Keratinocyte (primary cell): ENCODE data around the gene C7. TPM values are rescaled to one million over a fixed set of nuclear protein-coding genes. Genes with fewer than 3 reads are reported as not detected.

ENCODE experiments used
- DNase-seq: peaks from one replicate; pipeline ENCODE4 v3.0.0-alpha.2; 2011; ENCODE audit warnings: low read depth, missing footprints, low spot score
- FAIRE-seq: peaks from 2 replicates; lab custom pipeline; 2011; peaks lifted over from hg19 to GRCh38; lab: Jason Lieb, UNC
- H2AFZ ChIP-seq: 2 replicates; pipeline ENCODE4 v1.6.0; 2012; ENCODE audit warnings: low read length, control low read depth, inconsistent platforms; ENCODE audit not compliant: control insufficient read depth
- H3K27ac ChIP-seq: 2 replicates; pipeline ENCODE4 v1.5.1; 2011; ENCODE audit warnings: low read length; ENCODE audit not compliant: control insufficient read depth, insufficient read depth
- H3K27me3 ChIP-seq: 3 replicates; pipeline ENCODE4 v1.6.0; 2011; ENCODE audit warnings: low read length; ENCODE audit not compliant: control insufficient read depth, insufficient read depth; ENCODE audit errors: extremely low read depth
- H3K36me3 ChIP-seq, 2 experiments: 2 replicates in 1 of 2; 3 replicates in 1 of 2; pipeline ENCODE4 v1.5.1; 2011; ENCODE audit warnings: low read length in 2 of 2, mild to moderate bottlenecking in 1 of 2; ENCODE audit not compliant: control insufficient read depth in 2 of 2, insufficient read depth in 2 of 2; ENCODE audit errors: extremely low read depth in 1 of 2
- H3K4me1 ChIP-seq: 3 replicates; pipeline ENCODE4 v1.5.1; 2011; ENCODE audit warnings: low read length; ENCODE audit not compliant: control insufficient read depth, insufficient read depth; ENCODE audit errors: extremely low read depth
- H3K4me2 ChIP-seq: 3 replicates; pipeline ENCODE4 v1.6.0; 2011; ENCODE audit warnings: low read depth, low read length; ENCODE audit not compliant: control insufficient read depth, insufficient read depth; ENCODE audit errors: extremely low read depth
- H3K4me3 ChIP-seq, 3 experiments: fragments of 200-600 bp in 1 of 3; sonication (generic) in 1 of 3; 2 replicates in 2 of 3; 3 replicates in 1 of 3; pipeline ENCODE4 v1.5.1; 2011 to 2016; ENCODE audit warnings: low read length in 3 of 3, mild to moderate bottlenecking in 3 of 3, control low read depth in 2 of 3, inconsistent platforms in 1 of 3, low read depth in 1 of 3, mixed read lengths in 1 of 3, mixed run types in 1 of 3, moderate library complexity in 1 of 3; ENCODE audit not compliant: control insufficient read depth in 2 of 3, insufficient read depth in 2 of 3; ENCODE audit errors: extremely low read depth in 1 of 3
- H3K79me2 ChIP-seq: 2 replicates; pipeline ENCODE4 v1.6.0; 2012; ENCODE audit warnings: low read length; ENCODE audit not compliant: control insufficient read depth, insufficient read depth
- H3K9ac ChIP-seq: 3 replicates; pipeline ENCODE4 v1.6.0; 2011; ENCODE audit warnings: low read length; ENCODE audit not compliant: control insufficient read depth, insufficient read depth; ENCODE audit errors: extremely low read depth
- H3K9me1 ChIP-seq: 3 replicates; pipeline ENCODE4 v1.6.0; 2011; ENCODE audit warnings: low read length; ENCODE audit not compliant: control insufficient read depth, insufficient read depth; ENCODE audit errors: extremely low read depth
- H3K9me3 ChIP-seq: 2 replicates; pipeline ENCODE4 v1.5.1; 2012; ENCODE audit warnings: low read depth, low read length; ENCODE audit not compliant: control insufficient read depth
- H4K20me1 ChIP-seq: 3 replicates; pipeline ENCODE4 v1.6.0; 2011; ENCODE audit warnings: low read length; ENCODE audit not compliant: control insufficient read depth, insufficient read depth; ENCODE audit errors: extremely low read depth
- EZH2 ChIP-seq: IDR thresholded peaks from one replicate; pipeline ENCODE4 v1.6.1; 2012; ENCODE audit warnings: inconsistent platforms, mild to moderate bottlenecking, low read length, moderate library complexity
- dilution Hi-C: fragments of 300-500 bp; cut with MboI; formaldehyde crosslinking; loops from one replicate; pipeline ENCODE4 v1.7.0; 2020; ENCODE audit warnings: low sequenced_read_pairs; ENCODE audit not compliant: extremely low pct_ligation_motif_present
- polyA plus RNA-seq, 5 experiments: library from polyadenylated mRNA; depleted of rRNA in 3 of 5; stranded (reverse) in 3 of 5; stranded (forward) in 1 of 5; unstranded in 1 of 5; fragments of >200 nt; gene quantifications; 1 replicate in 1 of 5; 2 replicates in 3 of 5; 3 replicates in 1 of 5; pipeline versions ENCODE4 v1.2.1 to v1.2.3, GENCODE V29; 2011 to 2012; ENCODE audit warnings: missing spikeins in 2 of 5, low read depth in 1 of 5, low replicate concordance in 1 of 5
- TF ChIP-seq, protein P1 (sequence below), 3 experiments: IDR thresholded peaks in 1 of 3; conservative IDR thresholded peaks in 1 of 3; optimal IDR thresholded peaks in 1 of 3; 2 replicates in 2 of 3; 3 replicates in 1 of 3; pipeline versions ENCODE3 to v1.5.1; 2011; ENCODE audit warnings: low read length in 3 of 3, mild to moderate bottlenecking in 3 of 3, moderate library complexity in 2 of 3, control low read depth in 1 of 3, inconsistent platforms in 1 of 3; ENCODE audit not compliant: insufficient read depth in 2 of 3; ENCODE audit errors: extremely low read depth in 1 of 3

C7 gene
- polyA plus RNA-seq, 1 donor (not counting 4 experiments of a cell fraction or from before 2014, with no cell fraction given), result not detected

- no peaks in the 10 kb centered on the region for H3K36me3 ChIP-seq
- no peaks in the 10 kb centered on the region for H4K20me1 ChIP-seq
- H3K27ac ChIP-seq, result no peak overlapping the region
- H3K4me3 ChIP-seq, result no peak overlapping the region
- TF ChIP-seq, protein P1, sequence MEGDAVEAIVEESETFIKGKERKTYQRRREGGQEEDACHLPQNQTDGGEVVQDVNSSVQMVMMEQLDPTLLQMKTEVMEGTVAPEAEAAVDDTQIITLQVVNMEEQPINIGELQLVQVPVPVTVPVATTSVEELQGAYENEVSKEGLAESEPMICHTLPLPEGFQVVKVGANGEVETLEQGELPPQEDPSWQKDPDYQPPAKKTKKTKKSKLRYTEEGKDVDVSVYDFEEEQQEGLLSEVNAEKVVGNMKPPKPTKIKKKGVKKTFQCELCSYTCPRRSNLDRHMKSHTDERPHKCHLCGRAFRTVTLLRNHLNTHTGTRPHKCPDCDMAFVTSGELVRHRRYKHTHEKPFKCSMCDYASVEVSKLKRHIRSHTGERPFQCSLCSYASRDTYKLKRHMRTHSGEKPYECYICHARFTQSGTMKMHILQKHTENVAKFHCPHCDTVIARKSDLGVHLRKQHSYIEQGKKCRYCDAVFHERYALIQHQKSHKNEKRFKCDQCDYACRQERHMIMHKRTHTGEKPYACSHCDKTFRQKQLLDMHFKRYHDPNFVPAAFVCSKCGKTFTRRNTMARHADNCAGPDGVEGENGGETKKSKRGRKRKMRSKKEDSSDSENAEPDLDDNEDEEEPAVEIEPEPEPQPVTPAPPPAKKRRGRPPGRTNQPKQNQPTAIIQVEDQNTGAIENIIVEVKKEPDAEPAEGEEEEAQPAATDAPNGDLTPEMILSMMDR (optimal IDR thresholded peaks at IDR 0.05 in 1 of 3, IDR thresholded peaks at IDR 0.05 in 1 of 3, conservative IDR thresholded peaks at IDR 0.05 in 1 of 3; ENCODE audit: extremely low read depth in 1 of 3, insufficient read depth in 2 of 3, low read length in 3 of 3), result no peak
- TF ChIP-seq EZH2, result no peak
- H2AFZ ChIP-seq, result no peak overlapping the region
- DNase-seq (no peak), FAIRE-seq (no peak)
- H3K9me1 ChIP-seq, result no peaks in the 10 kb centered on the region
- no peak overlapping the region for H3K9ac ChIP-seq
- no peaks in the 10 kb centered on the region for H3K4me1 ChIP-seq
- H3K79me2 ChIP-seq, result no peaks in the 10 kb centered on the region
- no peaks in the 10 kb centered on the region for H3K9me3 ChIP-seq
- no peaks in the 10 kb centered on the region for H3K27me3 ChIP-seq
- no peak overlapping the region for H3K4me2 ChIP-seq
- dilution Hi-C loops, result no loop called here
These were observed 5.5 kb downstream of the C7 start for GRCh38 chr5:40914835-40915234.

- Histone ChIP-seq H3K4me2 (no peak overlapping the region), H3K4me3 (no peak overlapping the region), H3K9ac (no peak overlapping the region), H3K79me2 (no peaks in the 10 kb centered on the region), H3K9me3 (no peaks in the 10 kb centered on the region), H2AFZ (no peak overlapping the region), H3K27ac (no peak overlapping the region), H4K20me1 (no peaks in the 10 kb centered on the region), H3K4me1 (no peaks in the 10 kb centered on the region), H3K36me3 (no peaks in the 10 kb centered on the region), H3K27me3 (no peaks in the 10 kb centered on the region), H3K9me1 (no peaks in the 10 kb centered on the region)
- dilution Hi-C loops, result no loop called here
- DNase-seq (no peak), FAIRE-seq (no peak)
- no peak for TF ChIP-seq EZH2
- TF ChIP-seq, protein P1 (optimal IDR thresholded peaks at IDR 0.05 in 1 of 3, IDR thresholded peaks at IDR 0.05 in 1 of 3, conservative IDR thresholded peaks at IDR 0.05 in 1 of 3; ENCODE audit: extremely low read depth in 1 of 3, insufficient read depth in 2 of 3, low read length in 3 of 3), result no peak
These were observed 6.1 kb downstream of the C7 start for GRCh38 chr5:40915341-40915926.
